NB4 (cell line): Measurements from ENCODE around the gene GPR78.

Source experiments
- CTCF ChIP-seq: IDR thresholded peaks from one replicate; pipeline ENCODE4 v1.5.1; 2012; ENCODE audit warnings: low read depth, low read length
- POLR2A ChIP-seq: IDR thresholded peaks from 2 replicates; pipeline ENCODE4 v1.6.1; 2011; ENCODE audit warnings: mild to moderate bottlenecking; ENCODE audit not compliant: insufficient read length; ENCODE audit errors: extremely low read depth

GRCh38 chr4:8599657-8600056 is 19.5 kb downstream of the GPR78 start:
- TF ChIP-seq CTCF = no peak
- TF ChIP-seq POLR2A = no peak
